GM12878 (cell line): ENCODE data around the gene SLC38A5. TPM values are rescaled to one million over a fixed set of nuclear protein-coding genes. Genes with fewer than 3 reads are reported as not detected.

ENCODE experiments used
- ATAC-seq: fragments of 200-7000 bp; cut with Tn5 transposase; 3 replicates; pipeline ENCODE4 v1.9.1; 2020; ENCODE audit warnings: mild to moderate bottlenecking, moderate library complexity
- BruUV-seq: library from RNA; stranded (reverse); fragments of 400-500 nt; replicated peaks from 2 replicates; lab custom pipeline; 2021; lab: Mats Ljungman, UMichigan
- CTCF ChIA-PET: fragments of 300-600 bp; sonication (Branson Sonifier 250); formaldehyde crosslinking; extraction: SDS; loops from one replicate; lab custom pipeline; 2021; ENCODE audit warnings: inconsistent platforms; lab: Yijun Ruan, JAX
- POLR2A ChIA-PET: fragments of 350-600 bp; formaldehyde crosslinking; extraction: SDS; loops from one replicate; lab custom pipeline; 2021; ENCODE audit warnings: inconsistent platforms; lab: Charles Lee
- RAD21 ChIA-PET: fragments of 300-600 bp; sonication (Branson Sonifier 250); formaldehyde crosslinking; loops from one replicate; lab custom pipeline; 2023; ENCODE audit warnings: antibody characterized with exemption; ENCODE audit not compliant: unreplicated experiment; lab: Charles Lee
- SMC1A ChIA-PET: fragments of 300-600 bp; sonication (Branson Sonifier 250); formaldehyde crosslinking; loops from one replicate; lab custom pipeline; 2023; ENCODE audit not compliant: unreplicated experiment, uncharacterized antibody; lab: Charles Lee
- DNase-seq: peaks from one replicate; pipeline ENCODE4 v3.0.0-alpha.2; 2011; ENCODE audit warnings: low read depth, low spot score
- FAIRE-seq: peaks from 3 replicates; lab custom pipeline; 2011; peaks lifted over from hg19 to GRCh38; lab: Jason Lieb, UNC
- H2AFZ ChIP-seq: 2 replicates; pipeline ENCODE4 v1.6.0; 2011; ENCODE audit warnings: low read depth, low read length, control low read depth; ENCODE audit not compliant: control insufficient read depth
- H3K27ac ChIP-seq: 2 replicates; pipeline ENCODE4 v1.5.1; 2011; ENCODE audit warnings: control low read depth; ENCODE audit not compliant: control insufficient read depth, insufficient read depth
- H3K27me3 ChIP-seq, 2 experiments: replicated peaks in 1 of 2; 2 replicates each; pipeline versions ENCODE4 v1.6.0 to v1.6.1; 2011; ENCODE audit warnings: low read length in 1 of 2; ENCODE audit not compliant: control insufficient read depth in 2 of 2, insufficient read depth in 2 of 2
- H3K36me3 ChIP-seq, 2 experiments: 2 replicates each; pipeline ENCODE4 v1.5.1; 2011; ENCODE audit warnings: low read length in 1 of 2; ENCODE audit not compliant: control insufficient read depth in 2 of 2, insufficient read depth in 2 of 2
- H3K4me1 ChIP-seq: 2 replicates; pipeline ENCODE4 v1.6.1; 2011; ENCODE audit warnings: mild to moderate bottlenecking, low read length, moderate library complexity, mixed read lengths; ENCODE audit not compliant: control insufficient read depth, insufficient read depth
- H3K4me2 ChIP-seq: 2 replicates; pipeline ENCODE4 v1.6.0; 2011; ENCODE audit warnings: control low read depth; ENCODE audit not compliant: control insufficient read depth, insufficient read depth
- H3K4me3 ChIP-seq: fragments of 200-600 bp; sonication (generic); 2 replicates; pipeline ENCODE4 v1.5.1; 2016
- H3K79me2 ChIP-seq: 2 replicates; pipeline ENCODE4 v1.6.0; 2011; ENCODE audit warnings: low read length; ENCODE audit not compliant: control insufficient read depth, insufficient read depth
- H3K9ac ChIP-seq: 2 replicates; pipeline ENCODE4 v1.8.0; 2011; ENCODE audit warnings: low read length, control low read depth, mixed read lengths; ENCODE audit not compliant: control insufficient read depth, insufficient read depth
- H3K9me3 ChIP-seq: replicated peaks from 3 replicates; pipeline ENCODE4 v1.5.1; 2011; ENCODE audit warnings: mild to moderate bottlenecking, low read length; ENCODE audit not compliant: control insufficient read depth, insufficient read depth
- H4K20me1 ChIP-seq: 2 replicates; pipeline ENCODE4 v1.6.0; 2011; ENCODE audit not compliant: control insufficient read depth, insufficient read depth
- FOS ChIP-seq: IDR thresholded peaks from 3 replicates; pipeline ENCODE4 v1.6.1; 2011; ENCODE audit warnings: borderline replicate concordance; ENCODE audit not compliant: insufficient read length; ENCODE audit errors: extremely low read depth
- MAX ChIP-seq: IDR thresholded peaks from 2 replicates; pipeline ENCODE4 v1.6.1; 2012; ENCODE audit warnings: low read depth, low read length, improper control_type of control experiment
- MXI1 ChIP-seq: fragments of 150-350 bp; IDR thresholded peaks from 2 replicates; pipeline ENCODE4 v1.6.1; 2011; ENCODE audit warnings: low read depth, mild to moderate bottlenecking, inconsistent platforms, low read length, improper control_type of control experiment
- MYC ChIP-seq: IDR thresholded peaks from 2 replicates; pipeline ENCODE4 v1.6.1; 2011; ENCODE audit warnings: mild to moderate bottlenecking, low read length, moderate library complexity, inconsistent platforms; ENCODE audit not compliant: insufficient read depth, insufficient replicate concordance, insufficient read length, severe bottlenecking
- NBN ChIP-seq: fragments of 450-650 bp; IDR thresholded peaks from 2 replicates; pipeline ENCODE4 v1.6.1; 2016
- POLR2A ChIP-seq: IDR thresholded peaks from 2 replicates; pipeline ENCODE4 v1.6.1; 2011; ENCODE audit warnings: low read depth, mild to moderate bottlenecking, low read length
- POLR2AphosphoS5 ChIP-seq: IDR thresholded peaks from 2 replicates; pipeline ENCODE4 v1.6.1; 2011; ENCODE audit warnings: mild to moderate bottlenecking, low read length, inconsistent platforms
- RELA ChIP-seq: fragments of 450-650 bp; IDR thresholded peaks from 2 replicates; pipeline ENCODE4 v1.8.0; 2014; ENCODE audit warnings: borderline replicate concordance; ENCODE audit not compliant: partially characterized antibody
- RELB ChIP-seq: fragments of 450-650 bp; IDR thresholded peaks from 2 replicates; pipeline ENCODE4 v1.6.1; 2017; ENCODE audit warnings: low read depth, mild to moderate bottlenecking, moderate library complexity
- SIN3A ChIP-seq: IDR thresholded peaks from 2 replicates; pipeline ENCODE4 v1.6.1; 2012; ENCODE audit warnings: low read depth, low read length, improper control_type of control experiment
- TCF3 ChIP-seq: IDR thresholded peaks from 2 replicates; pipeline ENCODE4 v1.6.1; 2012; ENCODE audit warnings: low read depth, mild to moderate bottlenecking, low read length, borderline replicate concordance; ENCODE audit not compliant: insufficient read depth
- WGBS: methylation state at CpG from one replicate; pipeline ENCODE4 v1.1.6; 2016; ENCODE audit warnings: low lambda C conversion rate; ENCODE audit not compliant: insufficient replicate concordance, insufficient coverage; ENCODE audit errors: missing lambda C conversion rate; 5-methylcytosine and 5-hydroxymethylcytosine counted together
- in situ Hi-C: fragments of 300-500 bp; cut with MboI; formaldehyde crosslinking; loops from 9 replicates; pipeline ENCODE4 v1.14.3; 2018; ENCODE audit warnings: mixed read lengths
- intact Hi-C: fragments of 100-400 bp; cut with micrococcal nuclease; formaldehyde crosslinking; loops from one replicate; pipeline ENCODE4 v1.14.2; 2022; ENCODE audit not compliant: unreplicated experiment
- polyA plus RNA-seq, 11 experiments: library from polyadenylated mRNA; depleted of rRNA in 4 of 11; unstranded in 6 of 11; stranded (reverse) in 5 of 11; fragments of >200 nt; fragmentation: Nextera tagmentation in 4 of 11; fragmentation: Illumina TruSeq in 1 of 11; extraction: Ambion mirVana in 4 of 11; extraction: Trizol in 1 of 11; gene quantifications; 1 replicate in 1 of 11; 2 replicates in 10 of 11; pipeline versions ENCODE4 v1.2.1 to v1.2.3, GENCODE V29; 2011 to 2016; ENCODE audit warnings: inconsistent platforms in 2 of 11, missing spikeins in 2 of 11, low read depth in 1 of 11
- total RNA-seq, 4 experiments: library from RNA; depleted of rRNA in 3 of 4; stranded (reverse); fragments of >200 nt in 3 of 4; fragmentation: Illumina TruSeq in 1 of 4; extraction: Trizol in 1 of 4; gene quantifications; 2 replicates each; pipeline versions ENCODE4 v1.2.1 to v1.2.3, GENCODE V29; 2013 to 2021
- TF ChIP-seq, protein P1 (sequence below): IDR thresholded peaks from 2 replicates; pipeline ENCODE4 v1.6.1; 2011; ENCODE audit warnings: borderline replicate concordance, low read depth, mild to moderate bottlenecking, moderate library complexity, mixed read lengths, low read length; ENCODE audit not compliant: insufficient read depth; ENCODE audit errors: extremely low read length

Gene SLC38A5
- total and polyA plus RNA-seq, 10 of the 15 experiments (the other 5 are each of a cell fraction or from before 2014, with no cell fraction given): 4.2 to 108 (median 70.6) TPM

- FAIRE-seq (no peak), ATAC-seq (peak; percentile 85), DNase-seq (no peak)
- H3K4me3 ChIP-seq: peak overlapping the region; percentile 76
- SMC1A ChIA-PET: interaction anchor here (2.1 kb wide), 1 partner anchor 385 kb away, joined by 6 read pairs; no protein-coding TSS in a partner anchor
- peak overlapping the region; percentile 83 for H3K27ac ChIP-seq
- H3K4me1 ChIP-seq: peaks cover 6% of the 10 kb centered on the region
- peak overlapping the region; percentile 59 for H2AFZ ChIP-seq
- TF ChIP-seq TCF3 (no peak), NBN (no peak), MXI1 (peak; percentile 54; the same call in 1 of the 2 replicates), MAX (0 out of 2 replicates have a peak, but pooled peaks have one; percentile 43), POLR2AphosphoS5 (no peak), POLR2A (peak; percentile 54), SIN3A (no peak), MYC (peak; percentile 82), RELA (no peak), FOS (no peak), RELB (no peak)
- TF ChIP-seq, protein P1, sequence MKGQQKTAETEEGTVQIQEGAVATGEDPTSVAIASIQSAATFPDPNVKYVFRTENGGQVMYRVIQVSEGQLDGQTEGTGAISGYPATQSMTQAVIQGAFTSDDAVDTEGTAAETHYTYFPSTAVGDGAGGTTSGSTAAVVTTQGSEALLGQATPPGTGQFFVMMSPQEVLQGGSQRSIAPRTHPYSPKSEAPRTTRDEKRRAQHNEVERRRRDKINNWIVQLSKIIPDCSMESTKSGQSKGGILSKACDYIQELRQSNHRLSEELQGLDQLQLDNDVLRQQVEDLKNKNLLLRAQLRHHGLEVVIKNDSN: peak; percentile 51
- H3K4me2 ChIP-seq: peak overlapping the region; percentile 71
- BruUV-seq: no TSS peak
- intact Hi-C loops (loop anchor here (10.0 kb wide), 1 partner anchor 383 kb away; no protein-coding TSS in a partner anchor), in situ Hi-C loops (no loop called here)
- H3K9me3 ChIP-seq: no peaks in the 10 kb centered on the region
- WGBS: 19% methylated on average over 9 of the region's 18 CpGs
- H3K36me3 ChIP-seq: no peaks in the 10 kb centered on the region; a peak in 1 of 4 replicates
- H4K20me1 ChIP-seq: no peaks in the 10 kb centered on the region
- H3K9ac ChIP-seq: peak overlapping the region; percentile 91
- POLR2A ChIA-PET: interaction anchor here (0.6 to 1.1 kb wide), 4 partner anchors 14 to 431 kb away, joined by 3 to 5 read pairs (median 4); no protein-coding TSS in a partner anchor
- RAD21 ChIA-PET: interaction anchor here (0.7 to 1.0 kb wide), 2 partner anchors 40 to 103 kb away, joined by 3 to 4 read pairs; partner anchors contain the start of gene PORCN
- CTCF ChIA-PET: interaction anchor here (0.6 to 1.6 kb wide), 5 partner anchors 110 to 723 kb away, joined by 3 to 7 read pairs (median 4); no protein-coding TSS in a partner anchor
- no peaks in the 10 kb centered on the region for H3K27me3 ChIP-seq
- peaks cover 23% of the 10 kb centered on the region for H3K79me2 ChIP-seq
Observed at GRCh38 chrX:48468247-48468671, 1.8 kb downstream of the SLC38A5 start.
